COR-L47 (cell line): ENCODE results near the gene DUSP15.
"Not testable (repeated sequence)": the region's sequence is repeated elsewhere in the genome, so short reads cannot be mapped to it uniquely, and the experiment has no call there.

Experiments
- DNase-seq: peaks from one replicate; lab custom pipeline; 2025; lab: John Stamatoyannopoulos, UW

DUSP15 gene

GRCh38 chr20:31822421-31823330 is 47.7 kb downstream of the DUSP15 start:
- peak; percentile 93 for DNase-seq

- DNase-seq = no peak
Measured at GRCh38 chr20:31821427-31821826, 48.9 kb downstream of the DUSP15 start.

- no peak for DNase-seq
Measured at GRCh38 chr20:31820228-31820627, 50.1 kb downstream of the DUSP15 start.

GRCh38 chr20:31819083-31819784 is 51.1 kb downstream of the DUSP15 start, which contains the start of gene MYLK2:
Gene MYLK2 (plus strand): TSS chr20:31819356. CDS start chr20:31819581, 225 bp downstream.
- no peak for DNase-seq

- DNase-seq = no peak
Measured at GRCh38 chr20:31818376-31818908, 51.9 kb downstream of the DUSP15 start.

GRCh38 chr20:31817461-31817860 is 52.9 kb downstream of the DUSP15 start:
- DNase-seq = no peak

GRCh38 chr20:31816221-31816620 is 54.1 kb downstream of the DUSP15 start:
- DNase-seq = no peak

GRCh38 chr20:31815408-31816188 is 54.7 kb downstream of the DUSP15 start:
- DNase-seq = peak; percentile 79

GRCh38 chr20:31814142-31814541 is 56.2 kb downstream of the DUSP15 start:
- DNase-seq = not testable (repeated sequence)

GRCh38 chr20:31813611-31814010 is 56.7 kb downstream of the DUSP15 start:
- DNase-seq = no peak

GRCh38 chr20:31811796-31812728 is 58.3 kb downstream of the DUSP15 start:
- no peak for DNase-seq

- DNase-seq = no peak
Measured at GRCh38 chr20:31811198-31811597, 59.1 kb downstream of the DUSP15 start.
